Stimulated activated CD4-positive, alpha-beta T cell treated with anti-CD3 and anti-CD28 coated beads, Interleukin-1b, Interleukin-23, amount 100 ng/mL, for 48 hours (primary cell): ENCODE results near the gene CEP89.
A peak's percentile ranks its signal among the peaks of the same experiment; 100 is the strongest.
"Not testable (repeated sequence)": the region's sequence is repeated elsewhere in the genome, so short reads cannot be mapped to it uniquely, and the experiment has no call there.

ENCODE experiments used
- DNase-seq: peaks from one replicate; pipeline ENCODE4 v3.0.0-alpha.2; 2020

The CEP89 gene

DNA sequence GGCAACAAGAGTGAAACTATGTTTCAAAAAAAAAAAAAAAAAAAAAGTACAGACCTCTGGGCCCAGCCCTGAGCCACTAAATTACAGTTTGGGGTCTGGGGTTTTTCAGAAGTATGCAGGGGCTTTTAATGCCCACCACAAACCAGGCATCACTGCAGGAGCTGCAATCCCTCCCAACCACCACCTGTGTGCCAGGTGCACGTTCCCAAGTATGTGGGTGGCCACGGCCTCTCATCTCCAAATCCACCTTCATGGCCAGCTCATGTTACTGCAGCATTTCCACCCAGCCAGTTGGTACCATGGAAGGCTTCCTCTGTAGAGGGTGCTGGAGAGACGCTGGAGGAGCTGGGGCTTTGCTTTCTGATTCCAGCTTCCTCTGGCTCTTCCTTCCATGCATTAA lies 26.5 kb downstream of the CEP89 start:
- no peak for DNase-seq

DNA sequence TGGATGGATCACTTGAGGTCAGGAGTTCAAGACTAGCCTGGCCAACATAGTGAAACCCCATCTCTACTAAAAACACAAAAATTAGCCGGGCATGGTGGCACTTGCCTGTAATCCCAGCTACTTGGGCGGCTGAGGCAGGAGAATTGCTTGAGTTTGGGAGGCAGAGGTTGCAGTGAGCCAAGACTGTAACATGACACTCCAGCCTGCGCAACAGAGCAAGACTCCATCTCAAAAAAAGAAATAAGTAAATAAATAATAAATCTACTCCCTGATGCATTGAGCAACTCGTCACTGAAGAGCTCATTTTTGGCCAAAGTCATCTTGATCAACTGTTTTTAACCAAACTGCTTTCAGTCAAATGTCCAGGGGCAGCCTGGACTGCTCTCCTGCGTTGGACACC lies 30.5 kb downstream of the CEP89 start:
- DNase-seq, result not testable (repeated sequence)

DNA sequence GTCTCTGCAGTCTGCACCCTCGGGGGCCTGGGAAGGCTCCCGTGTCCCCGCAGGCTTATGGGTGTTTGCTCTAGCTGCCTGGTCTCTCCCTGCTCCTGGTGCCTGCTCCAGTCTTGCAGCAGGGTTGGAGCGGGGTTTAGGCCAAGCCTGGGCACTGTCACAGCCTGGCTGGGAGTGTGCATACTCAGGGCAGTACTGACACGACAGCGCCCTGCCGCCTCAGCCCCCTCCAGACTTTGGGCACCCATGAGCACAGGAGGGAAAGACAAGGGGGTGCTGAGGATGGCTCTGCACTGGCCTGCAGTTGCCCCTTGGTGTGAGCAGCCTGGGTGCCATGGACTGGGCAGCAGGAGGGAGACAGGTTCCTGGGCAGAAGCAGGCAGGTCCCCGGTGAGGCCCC lies 35.7 kb downstream of the CEP89 start:
- DNase-seq, result no peak

DNA sequence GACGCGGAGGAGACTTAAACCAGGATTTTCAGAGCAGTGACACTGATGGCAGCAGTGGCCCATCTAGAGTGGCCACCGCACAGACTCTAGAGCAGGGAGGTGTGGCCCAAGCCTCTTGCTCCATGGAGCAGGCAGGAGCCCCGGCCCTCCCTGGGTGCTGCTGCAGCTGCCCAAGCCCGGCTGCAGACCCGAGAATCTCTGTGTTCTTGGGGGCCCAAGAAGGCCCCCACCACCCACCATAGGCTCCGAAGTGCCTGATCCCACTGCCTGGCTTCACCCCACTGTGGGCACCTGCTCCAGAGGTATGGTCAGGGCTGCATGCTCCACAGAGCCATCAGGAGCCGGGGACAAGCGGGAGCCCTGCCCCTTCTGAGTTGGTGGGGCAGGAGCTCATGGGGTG lies 36.1 kb downstream of the CEP89 start:
- no peak for DNase-seq

- DNase-seq, result no peak
Observed at GRCh38 chr19:32933571-32933970, 38.2 kb downstream of the CEP89 start.

DNA sequence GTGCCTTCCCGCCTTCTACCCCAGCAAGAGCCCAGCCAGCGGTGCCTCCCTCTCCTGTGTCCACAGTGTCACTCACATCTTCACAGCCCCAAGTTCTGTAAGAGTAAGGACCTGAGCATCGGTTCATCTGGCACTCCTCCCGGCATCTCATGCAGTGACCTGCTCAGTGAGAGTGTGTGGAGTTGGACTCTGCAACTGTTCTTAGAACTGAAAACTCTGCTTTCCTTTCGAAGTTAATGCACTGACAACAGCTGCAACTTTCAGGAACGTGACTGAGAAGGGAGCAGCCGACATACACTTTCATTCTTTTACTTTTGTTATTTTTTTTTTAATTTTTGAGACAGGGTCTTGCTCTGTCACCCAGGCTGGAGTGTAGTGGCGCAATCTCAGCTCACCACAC lies 41.2 kb downstream of the CEP89 start:
- no peak for DNase-seq

DNA sequence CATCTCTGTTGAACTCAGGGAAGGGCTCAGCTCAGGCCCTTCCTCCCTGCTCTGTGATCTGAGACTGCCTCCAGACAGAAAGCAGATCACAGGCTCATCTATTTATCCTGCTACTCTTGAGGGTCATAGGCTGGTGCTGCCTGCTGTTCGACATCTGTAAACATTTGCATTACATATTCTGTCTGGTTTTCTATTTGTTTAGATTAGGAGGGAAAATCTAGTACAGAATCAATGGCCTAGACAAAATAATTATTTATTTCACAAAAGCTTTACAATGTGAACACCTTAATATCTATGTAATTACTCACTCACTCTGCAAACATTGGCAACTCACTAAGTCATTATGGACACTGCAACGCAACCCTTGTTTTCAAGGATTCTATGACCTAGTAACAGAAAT lies 43.0 kb downstream of the CEP89 start:
- no peak for DNase-seq

GRCh38 chr19:32924200-32924599 lies 47.6 kb downstream of the CEP89 start:
- no peak for DNase-seq

DNA sequence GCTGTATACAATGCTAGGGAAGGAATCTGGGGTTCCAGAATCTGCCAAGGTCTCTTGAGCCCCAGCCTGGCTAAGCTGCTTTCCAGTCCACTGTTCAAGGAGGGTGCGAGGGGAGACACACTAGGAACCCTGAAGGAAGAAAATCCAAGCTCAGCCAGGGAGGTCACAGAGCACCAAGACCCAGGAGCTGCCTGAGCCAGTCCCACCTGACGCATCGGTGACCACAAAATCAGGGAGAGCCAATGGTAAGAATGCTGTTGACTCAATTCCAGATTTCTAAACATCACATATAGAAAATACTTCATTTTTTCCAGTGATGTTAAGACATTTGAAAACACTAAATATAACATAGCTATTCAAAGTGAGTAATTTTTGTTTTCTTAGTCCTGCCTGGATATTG lies 50.1 kb downstream of the CEP89 start:
- DNase-seq, result peak; percentile 45

DNA sequence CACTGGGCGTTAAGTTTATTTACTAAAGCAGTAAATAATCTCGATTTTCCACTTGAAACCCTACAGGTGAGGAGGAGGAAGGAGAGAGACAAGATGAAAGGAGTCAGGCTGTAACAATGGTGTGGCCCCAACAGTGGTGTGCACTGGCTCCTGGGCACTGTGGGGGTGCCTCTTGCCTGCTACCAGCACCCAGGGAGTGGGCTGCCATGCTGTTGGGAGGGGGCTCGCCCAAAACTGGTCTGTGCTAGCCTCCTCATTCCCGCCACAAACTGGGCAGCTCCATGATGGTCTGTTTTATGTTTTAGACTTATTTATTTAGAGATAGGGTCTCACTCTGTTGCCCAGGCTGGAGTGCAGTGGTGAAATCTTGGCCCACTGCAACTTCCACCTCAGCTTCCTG lies 52.4 kb downstream of the CEP89 start:
- no peak for DNase-seq

DNA sequence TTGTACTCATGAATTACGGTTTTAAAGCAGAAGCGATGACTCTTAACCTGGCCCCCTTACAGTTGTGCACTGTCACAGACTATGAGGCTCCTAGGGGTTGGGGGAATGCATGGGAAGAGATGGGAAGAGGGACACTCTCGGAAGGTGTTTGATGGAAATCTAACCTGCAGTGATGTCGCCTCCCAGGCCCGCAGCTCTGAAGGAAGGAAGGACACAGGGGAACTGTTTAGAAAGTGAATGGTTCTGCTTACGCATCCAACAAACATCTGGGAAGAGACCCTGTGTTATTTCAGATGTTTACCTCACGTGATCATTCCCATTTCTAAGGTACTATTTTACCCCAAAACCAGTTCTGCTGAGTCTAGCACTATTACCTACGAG lies 54.2 kb downstream of the CEP89 start:
- DNase-seq, result no peak

DNA sequence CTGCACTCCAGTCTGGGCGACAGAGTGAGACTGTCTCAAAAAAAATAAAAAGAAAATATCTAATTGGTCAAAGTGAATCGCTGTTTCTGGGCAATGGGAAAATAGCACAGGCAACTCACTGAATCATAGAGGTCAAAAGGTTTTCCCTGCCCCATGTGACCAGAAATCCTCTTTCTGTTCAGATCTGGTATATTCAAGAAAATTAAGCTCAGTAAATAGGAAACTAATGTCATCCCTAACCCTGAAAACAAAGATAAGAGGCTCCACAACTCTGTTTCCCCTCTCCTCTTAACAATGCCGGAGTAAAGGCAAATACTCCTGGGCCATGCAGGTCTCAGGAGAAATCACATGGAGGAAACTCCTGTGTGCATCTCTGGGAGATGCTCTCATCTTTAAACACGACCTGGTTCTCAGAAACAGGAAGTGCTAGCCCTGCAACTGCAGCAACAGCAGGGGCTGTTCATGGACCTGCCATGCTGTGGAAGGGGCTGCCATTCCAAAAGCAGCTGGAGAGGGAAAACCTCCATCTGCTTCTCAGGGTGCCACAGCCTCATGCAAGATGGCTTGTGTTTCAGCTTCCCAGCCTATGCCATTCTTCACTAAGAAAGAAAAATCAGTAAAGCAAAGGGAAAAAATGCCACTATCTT lies 54.7 kb downstream of the CEP89 start:
- no peak for DNase-seq

DNA sequence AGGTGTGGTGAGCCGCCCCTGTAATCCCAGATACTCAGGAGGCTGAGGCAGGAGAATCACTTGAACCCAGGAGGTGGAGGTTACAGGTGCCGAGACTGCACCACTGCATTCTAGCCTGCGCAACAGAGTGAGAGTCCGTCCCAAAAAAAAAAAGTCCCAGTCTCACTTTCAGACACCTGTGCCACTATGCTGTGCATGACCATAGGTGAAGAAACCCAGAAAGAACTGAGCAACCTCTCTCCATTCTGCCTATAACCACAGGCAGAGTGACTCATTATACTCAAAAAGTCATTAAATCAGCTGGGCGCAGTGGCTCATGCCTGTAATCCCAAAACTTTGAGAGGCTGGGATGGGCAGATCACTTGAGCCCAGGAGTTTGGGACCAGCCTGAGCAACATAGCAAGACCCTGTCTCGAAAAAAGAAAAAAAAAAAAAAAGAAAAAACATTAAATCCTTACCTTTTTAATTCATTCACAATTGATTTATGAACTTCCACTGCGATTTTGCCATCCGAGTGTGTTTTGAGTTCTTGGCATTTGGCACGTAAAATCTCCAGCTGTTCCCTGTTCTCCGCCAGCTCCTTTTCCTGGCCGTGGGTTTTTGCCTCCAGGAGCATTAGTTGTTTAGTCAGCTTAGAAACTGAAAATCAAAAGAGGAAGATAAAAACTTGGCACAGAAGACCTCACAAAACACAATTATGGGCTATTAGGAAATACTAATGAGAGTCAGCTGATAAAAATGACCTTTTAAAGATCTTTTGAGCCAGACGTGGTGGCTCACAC lies 56.7 kb downstream of the CEP89 start:
- no peak for DNase-seq

DNA sequence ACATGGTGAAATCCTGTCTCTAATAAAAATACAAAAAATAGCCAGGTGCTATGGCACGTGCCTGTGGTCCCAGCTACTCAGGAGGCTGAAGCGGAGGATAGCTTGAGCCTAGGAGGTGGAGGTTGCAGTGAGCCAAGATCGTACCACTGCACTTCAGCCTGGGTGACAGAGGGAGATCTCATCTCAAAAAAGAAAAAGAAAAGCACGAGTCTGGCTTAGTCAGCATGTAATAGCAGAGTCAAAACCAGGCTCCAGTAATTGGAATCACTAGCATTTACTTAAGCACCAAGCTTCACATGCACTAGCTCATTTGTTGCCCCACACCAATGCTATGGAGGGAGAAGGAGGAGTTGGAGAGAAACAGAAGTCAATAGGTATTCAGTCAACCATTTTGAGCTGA lies 60.3 kb downstream of the CEP89 start:
- no peak for DNase-seq

DNA sequence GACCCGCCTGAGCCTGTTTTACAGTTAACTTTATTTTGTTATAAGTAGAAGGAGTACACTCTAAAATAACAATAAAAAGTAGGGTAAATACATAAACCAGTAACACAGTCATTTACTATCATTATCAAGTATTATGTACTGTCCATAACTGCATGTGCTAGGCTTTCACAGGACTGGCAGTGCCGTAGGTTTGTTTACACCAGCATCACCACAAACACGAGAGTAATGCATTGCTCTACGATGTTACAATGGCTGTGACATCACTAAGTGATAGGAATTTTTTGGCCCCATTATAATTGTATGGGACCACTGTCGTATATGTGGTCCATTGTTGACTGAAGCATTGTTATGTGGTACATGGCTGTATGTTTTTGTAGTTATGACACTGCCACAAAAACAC lies 60.9 kb downstream of the CEP89 start:
- no peak for DNase-seq

DNA sequence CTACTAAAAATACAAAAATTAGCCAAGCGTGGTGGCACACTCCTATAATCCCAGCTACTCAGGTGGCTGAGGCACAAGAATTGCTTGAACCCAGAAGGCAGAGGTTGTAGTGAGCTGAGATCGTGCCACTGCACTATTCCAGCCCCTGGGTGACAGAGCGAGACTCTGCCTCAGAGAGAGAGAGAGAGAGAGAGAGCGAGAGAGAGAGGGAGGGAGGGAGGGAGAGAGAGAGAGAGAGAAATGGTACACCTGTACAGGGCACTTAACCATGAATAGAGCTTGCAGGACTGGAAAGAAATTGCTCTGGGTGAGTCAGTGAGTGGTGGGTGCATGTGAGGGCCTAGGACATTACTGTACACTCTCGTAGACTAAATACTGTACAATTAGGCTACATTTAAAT lies 61.7 kb downstream of the CEP89 start:
- DNase-seq, result no peak

- DNase-seq, result no peak
Observed at GRCh38 chr19:32909257-32909656, 62.5 kb downstream of the CEP89 start.

- DNase-seq, result no peak
Observed at GRCh38 chr19:32908641-32909190, 63.0 kb downstream of the CEP89 start.

DNA sequence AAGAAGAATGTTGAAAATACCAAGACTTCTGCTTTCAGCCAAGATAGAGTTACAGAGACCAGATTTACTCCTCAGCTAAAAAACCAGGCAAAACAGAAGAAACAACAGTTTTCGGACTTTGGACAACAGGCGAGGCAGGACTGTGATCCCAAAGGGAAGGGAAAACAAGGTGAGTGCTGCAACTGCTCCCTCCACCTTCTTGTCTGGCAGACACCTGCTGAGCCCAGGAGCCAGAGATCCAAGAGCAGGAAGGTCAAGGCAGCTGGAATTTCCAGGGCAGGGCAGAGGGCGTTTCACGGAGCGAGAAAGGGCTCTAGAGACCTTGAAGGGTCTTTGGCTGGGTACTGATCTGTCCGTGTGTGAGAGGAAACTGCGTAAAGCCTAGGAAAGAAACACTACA lies 69.3 kb downstream of the CEP89 start:
- DNase-seq, result no peak

DNA sequence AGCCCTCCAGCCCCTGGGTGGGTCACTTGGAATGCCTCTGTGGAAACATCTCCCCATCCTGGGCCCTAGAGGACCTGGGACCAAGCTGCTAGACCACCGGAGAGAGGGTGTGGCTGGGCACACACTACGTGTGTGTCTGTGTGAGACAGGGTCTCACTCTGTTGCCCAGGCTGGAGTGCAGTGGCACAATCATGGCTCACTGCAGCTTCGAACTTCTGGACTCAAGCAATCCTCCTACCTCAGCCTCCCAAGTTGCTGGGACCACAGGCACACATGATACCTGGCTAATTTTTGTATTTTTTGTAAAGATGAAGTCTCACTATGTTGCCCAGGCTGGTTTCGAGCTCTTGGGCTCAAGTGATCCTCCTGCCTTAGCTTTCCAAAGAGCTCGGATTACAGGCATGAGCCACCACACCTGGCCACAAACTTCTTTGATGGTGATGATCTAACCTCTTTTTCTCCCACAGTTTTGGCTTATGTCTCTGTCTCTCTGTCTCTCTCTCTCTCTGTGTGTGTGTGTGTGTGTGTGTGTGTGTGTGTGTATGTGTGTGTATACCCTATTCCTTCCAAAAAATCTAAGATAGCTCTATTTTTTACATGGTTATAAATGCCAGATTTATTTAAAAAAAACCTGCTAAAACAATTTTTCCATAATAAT lies 70.1 kb downstream of the CEP89 start:
- no peak for DNase-seq

DNA sequence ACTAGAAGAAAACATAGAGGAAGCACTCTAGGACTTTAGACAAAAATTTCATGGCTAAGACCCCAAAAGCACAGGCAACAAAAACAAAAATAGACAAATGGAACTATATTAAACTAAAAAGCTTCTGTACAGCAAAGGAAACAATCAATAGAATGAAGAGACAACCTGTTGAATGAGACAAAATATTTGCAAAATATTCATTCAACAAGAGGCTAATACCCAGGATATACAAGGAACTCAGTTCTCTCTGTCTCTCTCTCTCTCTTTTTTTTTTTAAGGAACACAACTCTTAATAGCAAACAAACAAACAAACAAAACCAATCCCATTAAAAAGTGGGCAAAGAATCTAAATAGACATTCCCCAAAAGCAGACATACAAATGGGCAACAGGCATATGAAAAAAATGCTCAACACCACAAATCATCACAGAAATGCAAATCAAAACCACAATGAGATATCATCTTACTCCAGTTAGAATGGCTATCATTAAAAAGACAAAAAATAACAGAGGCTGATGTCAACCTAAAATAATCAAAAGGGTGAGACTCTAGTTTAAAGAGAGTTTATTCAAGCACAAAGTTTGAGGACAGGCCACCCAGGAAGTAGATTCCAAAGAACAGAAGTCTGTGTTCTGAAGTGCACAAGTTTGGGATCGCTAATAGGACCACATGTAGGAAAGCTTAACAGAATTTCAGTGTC lies 75.1 kb downstream of the CEP89 start:
- DNase-seq, result no peak

DNA sequence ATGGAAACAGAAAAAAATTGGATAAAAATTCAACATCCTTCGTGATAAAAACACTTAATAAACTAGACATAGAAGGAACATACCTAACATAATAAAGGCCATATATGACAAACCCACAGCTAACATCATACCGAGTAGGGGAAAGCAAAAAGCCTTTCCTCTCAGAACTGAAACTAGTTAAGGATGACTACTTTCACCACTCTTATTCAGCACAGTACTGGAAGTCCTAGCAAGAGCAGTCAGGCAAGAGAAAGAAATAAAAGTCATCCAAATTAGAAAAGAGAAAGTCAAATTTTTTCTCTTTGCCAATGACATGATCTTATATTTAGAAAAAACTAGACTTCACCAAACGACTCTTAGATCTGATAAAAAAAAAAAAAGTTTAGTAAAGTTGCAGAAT lies 76.4 kb downstream of the CEP89 start:
- no peak for DNase-seq

DNA sequence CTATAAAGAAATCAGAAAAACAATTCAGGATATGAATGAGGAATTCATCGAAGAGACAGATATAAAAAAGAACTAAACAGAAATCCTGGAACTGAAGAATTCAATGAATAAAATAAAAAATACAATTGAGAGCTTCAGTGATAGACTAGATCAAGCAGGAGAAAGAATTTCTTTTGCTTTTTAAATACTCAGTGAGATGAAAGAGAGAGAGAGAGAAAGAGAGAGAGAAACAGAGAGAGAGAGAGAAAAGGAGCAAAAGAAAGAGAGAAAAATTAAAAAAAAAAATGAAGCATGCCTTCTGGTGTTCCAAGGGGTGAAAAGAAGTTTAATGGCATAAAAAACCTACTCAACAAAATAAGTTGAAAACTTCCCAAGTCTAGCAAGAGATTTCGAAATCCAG lies 80.1 kb downstream of the CEP89 start:
- no peak for DNase-seq
